Fibroblast of pulmonary artery (primary cell): Measurements from ENCODE around the gene DOCK4.

Experiments
- DNase-seq: peaks from one replicate; pipeline ENCODE4 v3.0.0-alpha.2; 2010; ENCODE audit warnings: low read depth
- H3K4me3 ChIP-seq: replicated peaks from 2 replicates; pipeline ENCODE4 v1.5.1; 2011; ENCODE audit warnings: low read depth, mild to moderate bottlenecking, control low read depth, low read length, moderate library complexity
- TF ChIP-seq, protein P1 (sequence below): IDR thresholded peaks from 2 replicates; pipeline ENCODE4 v1.5.1; 2011; ENCODE audit warnings: mild to moderate bottlenecking, control low read depth, low read length, inconsistent platforms; ENCODE audit errors: missing control alignments

The DOCK4 gene

DNA sequence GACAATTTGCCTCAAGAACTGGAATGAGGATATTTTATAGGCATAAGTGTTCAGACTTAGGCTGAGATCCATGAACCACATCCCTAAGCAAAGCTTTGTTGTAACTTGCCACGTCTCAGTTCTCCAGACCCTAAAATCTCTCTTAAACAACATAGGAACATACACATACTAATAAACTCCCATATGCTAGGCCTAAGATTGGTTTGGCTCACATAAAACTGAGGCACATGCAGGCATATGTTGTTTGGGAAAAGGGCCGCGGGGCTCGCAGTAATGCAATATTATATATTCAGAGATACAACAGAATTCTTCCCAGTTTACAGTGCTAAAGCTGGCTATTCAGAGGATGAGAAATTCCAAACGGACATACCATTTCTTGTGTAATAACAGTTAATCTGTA, 61.0 kb downstream of the DOCK4 start:
- H3K4me3 ChIP-seq = no peak overlapping the region
- no peak for DNase-seq
- TF ChIP-seq, protein P1, sequence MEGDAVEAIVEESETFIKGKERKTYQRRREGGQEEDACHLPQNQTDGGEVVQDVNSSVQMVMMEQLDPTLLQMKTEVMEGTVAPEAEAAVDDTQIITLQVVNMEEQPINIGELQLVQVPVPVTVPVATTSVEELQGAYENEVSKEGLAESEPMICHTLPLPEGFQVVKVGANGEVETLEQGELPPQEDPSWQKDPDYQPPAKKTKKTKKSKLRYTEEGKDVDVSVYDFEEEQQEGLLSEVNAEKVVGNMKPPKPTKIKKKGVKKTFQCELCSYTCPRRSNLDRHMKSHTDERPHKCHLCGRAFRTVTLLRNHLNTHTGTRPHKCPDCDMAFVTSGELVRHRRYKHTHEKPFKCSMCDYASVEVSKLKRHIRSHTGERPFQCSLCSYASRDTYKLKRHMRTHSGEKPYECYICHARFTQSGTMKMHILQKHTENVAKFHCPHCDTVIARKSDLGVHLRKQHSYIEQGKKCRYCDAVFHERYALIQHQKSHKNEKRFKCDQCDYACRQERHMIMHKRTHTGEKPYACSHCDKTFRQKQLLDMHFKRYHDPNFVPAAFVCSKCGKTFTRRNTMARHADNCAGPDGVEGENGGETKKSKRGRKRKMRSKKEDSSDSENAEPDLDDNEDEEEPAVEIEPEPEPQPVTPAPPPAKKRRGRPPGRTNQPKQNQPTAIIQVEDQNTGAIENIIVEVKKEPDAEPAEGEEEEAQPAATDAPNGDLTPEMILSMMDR = no peak

DNA sequence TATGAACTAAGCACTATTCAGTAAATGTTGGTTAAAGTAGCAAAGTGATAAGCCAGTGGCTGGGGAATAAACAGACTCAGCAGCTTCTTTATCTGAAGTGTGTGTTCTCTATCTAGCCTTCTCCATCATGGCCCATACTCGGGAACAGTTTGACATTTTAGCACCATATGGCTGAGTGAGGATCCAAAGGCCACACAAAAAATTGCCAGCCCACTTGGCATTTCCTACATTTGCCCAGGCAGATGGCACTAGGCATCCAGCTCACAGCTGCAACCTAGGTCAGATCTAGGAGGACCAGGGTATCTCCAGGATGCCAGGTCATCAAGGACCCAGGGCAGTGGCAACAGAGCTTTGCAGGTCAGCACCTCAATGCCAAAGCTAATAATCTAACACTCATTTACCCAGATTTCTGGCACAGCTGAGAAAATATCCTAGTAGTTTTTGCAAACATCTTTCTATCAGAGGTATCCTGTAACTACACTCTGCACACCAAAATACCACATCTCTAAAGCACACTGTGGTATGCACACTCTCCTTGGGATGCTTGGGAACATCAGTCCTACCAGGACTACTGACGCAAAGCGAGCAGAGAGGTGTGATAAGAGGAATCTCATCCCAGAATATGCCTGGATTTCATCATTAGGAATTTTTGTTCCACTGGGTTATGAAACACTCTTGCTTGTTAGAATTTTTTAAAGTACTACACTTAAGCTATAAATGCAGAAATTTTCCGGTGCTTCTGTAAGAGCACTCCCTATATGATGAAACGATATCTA, 61.7 kb downstream of the DOCK4 start:
- TF ChIP-seq, protein P1 = no peak
- DNase-seq = peak; percentile 55

DNA sequence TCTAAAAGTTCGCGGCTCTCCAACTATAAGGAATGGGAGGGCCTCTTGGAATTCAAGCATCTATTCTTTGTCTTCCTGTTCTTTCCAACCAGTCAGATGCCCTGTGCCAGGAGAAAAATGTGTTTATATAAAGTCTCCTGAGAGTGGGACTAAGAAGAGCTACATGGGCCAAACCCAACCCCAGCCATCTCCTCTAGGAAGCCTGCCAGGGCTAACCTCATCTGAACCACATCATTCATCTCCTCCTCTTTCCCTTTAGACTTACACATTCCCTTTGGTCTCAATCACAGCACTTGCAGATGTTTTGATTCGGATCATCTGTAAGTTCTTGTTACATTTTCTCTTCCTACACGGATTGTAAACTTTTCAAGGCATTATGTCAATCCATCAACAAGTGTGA, 62.6 kb downstream of the DOCK4 start:
- no peak overlapping the region for H3K4me3 ChIP-seq
- peak; percentile 75 for DNase-seq
- TF ChIP-seq, protein P1 = no peak

More for the DNA sequence above, 61.7 kb downstream of the DOCK4 start:
- no peak overlapping the region for H3K4me3 ChIP-seq

DNA sequence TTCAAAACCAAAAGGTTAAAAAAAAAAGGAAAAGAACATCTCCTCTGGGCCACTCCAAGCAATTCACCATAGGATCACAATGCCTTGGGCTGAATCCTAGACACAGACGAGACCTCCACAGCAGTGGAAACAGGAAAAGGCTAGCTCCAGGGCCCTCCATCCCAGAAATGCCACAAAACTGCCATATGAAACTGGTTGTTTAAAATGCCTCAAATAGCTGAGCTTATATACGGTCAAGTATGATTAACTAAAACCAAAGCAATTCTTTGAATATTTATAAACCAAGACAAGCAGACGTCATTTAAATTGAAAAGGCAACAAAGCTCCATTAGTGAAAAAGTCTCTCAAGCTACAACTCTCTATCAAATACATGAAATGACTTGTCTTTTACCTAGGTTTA, 63.1 kb downstream of the DOCK4 start:
- H3K4me3 ChIP-seq = no peak overlapping the region
- TF ChIP-seq, protein P1 = no peak
- no peak for DNase-seq

DNA sequence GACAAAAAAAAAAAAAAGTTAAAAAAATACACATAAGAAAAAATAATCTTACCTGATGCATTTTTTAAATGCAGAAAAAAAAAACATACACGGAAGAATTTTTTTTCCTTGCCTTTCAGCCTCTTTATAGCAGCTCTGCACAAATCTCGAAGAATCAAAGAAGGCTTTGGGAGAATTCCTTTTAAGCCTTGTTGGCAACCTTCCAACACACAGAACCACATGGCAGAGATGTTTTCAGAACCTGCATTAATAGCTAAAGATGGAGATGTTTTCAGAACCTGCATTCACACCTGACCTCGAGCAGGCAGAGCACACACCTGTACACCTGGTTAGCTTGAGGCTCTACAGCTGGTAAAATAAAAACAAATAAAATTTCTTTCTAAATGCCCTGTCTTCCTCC, 65.6 kb downstream of the DOCK4 start:
- DNase-seq = no peak
- TF ChIP-seq, protein P1 = no peak
- no peak overlapping the region for H3K4me3 ChIP-seq

DNA sequence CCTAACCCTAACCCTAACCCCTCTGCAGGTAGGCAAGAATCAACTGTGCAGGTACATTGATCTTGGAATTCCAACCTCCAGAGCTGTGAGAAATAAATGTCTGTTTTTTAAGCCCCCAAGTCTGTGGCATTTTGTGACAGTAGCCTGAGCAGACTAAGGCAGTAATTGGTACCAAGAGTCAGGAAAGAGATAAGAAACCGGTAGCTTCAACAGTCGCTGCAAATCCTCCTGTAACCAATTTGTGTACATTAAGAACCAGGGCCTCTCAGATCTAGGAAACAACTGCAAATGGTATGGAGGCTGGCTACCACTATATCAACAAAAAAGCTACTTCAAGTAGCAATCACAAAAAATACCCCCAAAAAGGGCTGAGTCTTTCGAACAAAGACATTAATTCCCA, 67.3 kb downstream of the DOCK4 start:
- TF ChIP-seq, protein P1 = no peak
- no peak overlapping the region for H3K4me3 ChIP-seq
- DNase-seq = no peak

DNA sequence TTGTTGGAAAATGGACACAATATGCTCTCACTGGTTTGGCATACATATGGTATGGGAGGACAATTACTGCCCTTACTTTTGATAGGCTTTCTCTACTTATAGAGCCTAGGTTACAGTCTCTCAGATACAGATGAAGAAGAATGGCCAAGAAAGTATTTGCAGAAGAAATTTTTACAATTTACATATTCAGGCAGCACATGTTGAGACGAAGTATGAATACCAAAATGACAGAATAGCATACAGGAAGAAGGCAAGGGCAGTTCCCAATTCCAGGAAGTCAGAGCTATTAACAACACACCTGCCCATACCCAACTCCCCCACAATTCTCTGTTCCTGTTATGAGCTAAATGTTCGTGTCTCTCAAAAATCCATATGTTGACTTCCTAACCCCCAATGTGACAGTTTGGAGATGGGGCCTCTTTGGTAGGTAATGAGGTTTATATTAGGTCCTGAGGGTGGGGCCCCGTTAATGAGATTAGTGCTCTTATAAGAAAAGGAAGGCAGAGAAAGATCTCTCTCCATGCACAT, 67.8 kb downstream of the DOCK4 start:
- TF ChIP-seq, protein P1 = no peak

More for the DNA sequence above, 67.8 kb downstream of the DOCK4 start:
- DNase-seq = no peak
- no peak overlapping the region for H3K4me3 ChIP-seq
